ENCODE measurements around the gene COX5A. TPM values are rescaled to one million over a fixed set of nuclear protein-coding genes. Genes with fewer than 3 reads are reported as not detected.

Gene COX5A
- total and polyA plus RNA-seq, 9 donors, result 24.8 to 158 (median 75.0) TPM

DNA sequence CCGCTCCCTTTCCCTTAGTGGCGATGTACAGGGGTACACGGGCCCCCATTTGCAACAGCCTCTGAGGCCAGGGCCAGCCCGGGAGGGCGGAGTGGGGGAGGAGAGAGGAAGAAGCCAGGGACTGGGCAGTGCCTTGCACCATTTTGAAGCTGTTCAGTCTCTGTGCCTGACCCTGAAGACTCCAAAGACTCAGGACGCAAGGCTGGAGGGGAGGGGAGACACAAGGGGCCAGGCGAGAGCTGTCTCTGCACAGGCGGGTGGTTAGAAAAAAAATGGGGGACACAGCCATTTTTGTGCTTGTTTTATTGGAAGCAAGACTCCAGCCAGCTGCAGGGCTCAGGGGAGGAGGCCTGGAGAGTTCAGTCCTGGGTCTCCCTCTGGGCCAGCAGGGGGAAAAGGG lies 17.1 kb upstream of the COX5A start:
- intact Hi-C loops (cut with DNase I), result loop anchor here in 3 of 4 donors (5.0 to 10.0 kb wide), 4 partner anchors 67 to 252 kb away; partner anchors contain the start of genes C15orf39 (in 1 of the 3), CSK (in 1 of the 3) and PPCDC (in 1 of the 3)

DNA sequence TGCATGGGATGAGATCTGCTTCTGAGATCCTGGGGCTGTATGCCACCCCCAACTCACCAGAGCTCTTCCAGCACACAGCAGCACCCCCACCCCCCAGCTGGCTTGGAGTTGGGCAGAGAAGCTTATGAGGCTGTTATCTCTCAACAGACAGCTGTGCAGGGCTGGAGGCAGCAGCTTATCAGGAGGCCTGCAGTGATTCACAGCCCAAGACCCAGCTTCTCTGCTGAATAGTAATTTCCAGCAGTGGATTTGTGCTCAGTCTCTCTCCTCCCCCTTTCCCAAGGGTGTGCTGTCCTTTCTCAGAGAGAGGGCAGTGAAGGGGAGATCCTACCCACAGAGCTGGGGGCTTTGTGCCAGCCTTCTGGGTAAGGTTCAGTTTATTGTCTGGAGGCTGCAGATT lies 16.6 kb upstream of the COX5A start:
- intact Hi-C loops (cut with DNase I), result loop anchor here (5.0 to 10.0 kb wide), 5 partner anchors 172 to 572 kb away; partner anchors contain the start of genes C15orf39 (in 1 of the 4) and CSK (in 1 of the 4)
- DNase-seq, result peak; percentile 63 to 80 (median 78)
- Histone ChIP-seq H3K27me3 (no peaks in the 10 kb centered on the region), H3K9me3 (no peaks in the 10 kb centered on the region), H3K27ac (peak overlapping the region in 1 of 2 donors; percentile 89), H3K36me3 (no peaks in the 10 kb centered on the region), H3K4me3 (peak overlapping the region; percentile 56), H3K4me1 (ENCODE audit: insufficient read depth) (peaks cover 3% of the 10 kb centered on the region)
- TF ChIP-seq POLR2A (IDR thresholded peaks at IDR 0.05) (no peak), CTCF (IDR thresholded peaks at IDR 0.05) (no peak), EP300 (IDR thresholded peaks at IDR 0.05) (no peak)

More for the DNA sequence above, 17.1 kb upstream of the COX5A start:
- TF ChIP-seq CTCF (IDR thresholded peaks at IDR 0.05) (no peak), EP300 (IDR thresholded peaks at IDR 0.05) (no peak), POLR2A (IDR thresholded peaks at IDR 0.05) (no peak)
- 5 to 15% (median 13%) methylated on average over 8 of the region's 8 CpGs for WGBS, 3 donors
- Histone ChIP-seq H3K4me3 (peak overlapping the region; percentile 56), H3K36me3 (no peaks in the 10 kb centered on the region), H3K4me1 (ENCODE audit: insufficient read depth) (peaks cover 3% of the 10 kb centered on the region), H3K27me3 (no peaks in the 10 kb centered on the region), H3K9me3 (no peaks in the 10 kb centered on the region), H3K27ac (peak overlapping the region; percentile 50 to 89)
- DNase-seq, result peak in 4 of 5 donors; percentile 29 to 48 (median 37)

- no peak overlapping the region for H3K27ac ChIP-seq
- intact Hi-C loops (cut with DNase I), result loop anchor here (5.0 to 10.0 kb wide), 5 partner anchors 169 to 569 kb away; partner anchors contain the start of genes C15orf39 (in 1 of the 4) and CSK (in 1 of the 4)
- TF ChIP-seq EP300 (IDR thresholded peaks at IDR 0.05), result no peak
- no peak for TF ChIP-seq CTCF (IDR thresholded peaks at IDR 0.05)
- TF ChIP-seq POLR2A (IDR thresholded peaks at IDR 0.05), result no peak
- H3K36me3 ChIP-seq, result no peaks in the 10 kb centered on the region
- DNase-seq, result no peak
- H3K9me3 ChIP-seq, result no peaks in the 10 kb centered on the region
- no peaks in the 10 kb centered on the region for H3K27me3 ChIP-seq
- H3K4me1 ChIP-seq (ENCODE audit: insufficient read depth), result peaks cover 2% of the 10 kb centered on the region
- 56 to 69% (median 57%) methylated on average over 3 of the region's 3 CpGs for WGBS, 3 donors
- no peak overlapping the region for H3K4me3 ChIP-seq
Observed at GRCh38 chr15:74951006-74951405, 13.1 kb upstream of the COX5A start.

DNA sequence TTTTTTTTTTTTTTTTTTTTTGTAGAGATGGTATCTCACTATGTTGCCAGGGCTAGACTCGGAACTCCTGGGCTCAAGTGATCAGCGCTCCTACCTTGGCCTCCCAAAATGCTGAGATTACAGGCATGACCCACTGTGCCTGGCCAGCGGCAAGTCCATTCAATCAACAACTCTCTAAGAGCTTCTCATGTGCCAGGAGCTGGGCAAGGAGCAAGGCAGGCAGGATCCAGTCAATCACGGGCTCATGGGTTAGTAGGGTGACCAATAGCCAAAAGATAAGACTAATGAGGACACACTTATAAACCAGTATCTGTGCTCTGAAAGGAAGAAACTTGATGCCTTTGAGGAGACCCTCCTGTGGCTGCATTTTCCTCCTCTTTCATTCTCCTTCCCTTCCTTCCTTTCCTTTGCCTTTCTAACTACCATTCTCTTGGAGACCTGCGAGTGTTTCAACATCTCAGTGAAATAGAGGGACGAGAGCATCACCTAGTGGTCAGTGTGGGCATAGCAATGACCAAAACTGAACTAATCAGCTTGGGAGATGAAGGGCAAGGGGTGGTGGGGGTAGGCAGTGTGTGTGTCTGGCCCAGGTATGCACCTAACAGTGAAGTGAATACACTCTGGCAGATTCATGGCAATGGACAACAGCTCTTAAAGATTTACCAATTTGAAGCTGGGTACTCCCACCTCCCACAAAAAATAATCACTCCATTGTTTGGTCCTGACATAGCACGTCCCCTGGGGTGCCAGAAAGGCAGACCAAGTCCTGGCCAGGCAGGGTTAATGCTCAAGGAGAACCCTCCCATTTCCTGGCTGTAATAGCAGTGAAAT lies 12.4 kb upstream of the COX5A start:
- no peaks in the 10 kb centered on the region for H3K27me3 ChIP-seq
- intact Hi-C loops (cut with DNase I), result loop anchor here (5.0 to 10.0 kb wide), 5 partner anchors 168 to 568 kb away; partner anchors contain the start of genes C15orf39 (in 1 of the 4) and CSK (in 1 of the 4)
- no peaks in the 10 kb centered on the region for H3K9me3 ChIP-seq
- 39 to 48% (median 44%) methylated on average over 7 of the region's 7 CpGs for whole genome bisulfite sequencing, 3 donors
- no peak for TF ChIP-seq POLR2A (IDR thresholded peaks at IDR 0.05)
- TF ChIP-seq CTCF (IDR thresholded peaks at IDR 0.05), result peak; percentile 93 to 98 (median 98)
- no peak overlapping the region for H3K27ac ChIP-seq
- H3K36me3 ChIP-seq, result no peaks in the 10 kb centered on the region
- peak; percentile 60 to 87 (median 74) for DNase-seq
- H3K4me1 ChIP-seq (ENCODE audit: insufficient read depth), result peaks cover 2% of the 10 kb centered on the region
- H3K4me3 ChIP-seq, result no peak overlapping the region
